Measurements from ENCODE around the gene MC2R. TPM values are rescaled to one million over a fixed set of nuclear protein-coding genes. Genes with fewer than 3 reads are reported as not detected.

Gene MC2R
- not detected in 2 replicates for total RNA-seq

GRCh38 chr18:13915391-13915790 is at the start of gene MC2R:
Gene MC2R (minus strand): TSS chr18:13915536. CDS start chr18:13885518, 30,018 bp downstream.

Other genes starting within 250 kb of the MC2R start
- gene FAM210A, start 189.0 kb downstream of the MC2R start, total RNA-seq = 11.8 and 14.2 TPM in 2 replicates
- gene RNMT, start 188.9 kb downstream of the MC2R start, total RNA-seq = 13.5 and 16.2 TPM in 2 replicates
- not detected in 2 replicates for gene MC5R, start 91.4 kb downstream of the MC2R start, total RNA-seq
- 0.47 and 1.2 TPM in 2 replicates for gene ZNF519, start 216.9 kb upstream of the MC2R start, total RNA-seq

Data from pericardium fibroblast (primary cell).